Thyroid gland (tissue), 4 donors: ENCODE results near the gene DPYSL4. TPM values are rescaled to one million over a fixed set of nuclear protein-coding genes. Genes with fewer than 3 reads are reported as not detected.

Experiments used
- DNase-seq, 2 donors: peaks; one replicate each; pipeline ENCODE4 v3.0.0-alpha.2; 2019
- H3K27ac ChIP-seq, 3 donors: fragments of 200-600 bp; sonication (generic); 1 replicate in 2 of 3; 2 replicates in 1 of 3; pipeline ENCODE4 v1.5.1; 2016 to 2019; ENCODE audit warnings: mild to moderate bottlenecking in 1 of 3, moderate library complexity in 1 of 3
- H3K27me3 ChIP-seq: fragments of 200-600 bp; sonication (generic); one replicate; pipeline ENCODE4 v1.5.1; 2019
- H3K36me3 ChIP-seq, 2 donors: fragments of 200-600 bp; sonication (generic); one replicate each; pipeline ENCODE4 v1.5.1; 2016 to 2019
- H3K4me1 ChIP-seq, 2 donors: fragments of 200-600 bp; sonication (generic); one replicate each; pipeline ENCODE4 v1.5.1; 2017 to 2019
- H3K4me3 ChIP-seq, 3 donors: fragments of 200-600 bp; sonication (generic); replicated peaks in 1 of 3; 1 replicate in 2 of 3; 2 replicates in 1 of 3; pipeline ENCODE4 v1.5.1; 2016; ENCODE audit warnings: mild to moderate bottlenecking in 1 of 3
- H3K9me3 ChIP-seq: fragments of 200-600 bp; sonication (generic); one replicate; pipeline ENCODE4 v1.5.1; 2017
- POLR2A ChIP-seq, 2 donors: fragments of 450-650 bp; IDR thresholded peaks; one replicate each; pipeline ENCODE4 v1.6.1; 2017; ENCODE audit warnings: antibody characterized with exemption in 2 of 2, mild to moderate bottlenecking in 2 of 2, moderate library complexity in 1 of 2
- WGBS, 2 donors: methylation state at CpG; one replicate each; pipeline ENCODE4 v1.1.5; 2017; 5-methylcytosine and 5-hydroxymethylcytosine counted together
- intact Hi-C: fragments of 100-400 bp; cut with DNase I; formaldehyde crosslinking; loops from one replicate; pipeline ENCODE4 v1.15.1; 2023
- total RNA-seq, 4 donors: library from RNA; depleted of rRNA; stranded (reverse); fragments of >200 nt; gene quantifications; one replicate each; pipeline ENCODE4 v1.2.3, GENCODE V29; 2016
- TF ChIP-seq, protein P1 (sequence below), 6 experiments: fragments of 200-600 bp in 3 of 6; fragments of 450-650 bp in 3 of 6; sonication (generic) in 3 of 6; IDR thresholded peaks; one replicate each; pipeline ENCODE4 v1.5.1; 2016 to 2019; ENCODE audit warnings: antibody characterized with exemption in 6 of 6, mild to moderate bottlenecking in 2 of 6, inconsistent platforms in 1 of 6, moderate library complexity in 1 of 6

The DPYSL4 gene
- total RNA-seq, 4 donors from 2014 or later: 0.54 to 1.5 (median 0.81) TPM

DNA sequence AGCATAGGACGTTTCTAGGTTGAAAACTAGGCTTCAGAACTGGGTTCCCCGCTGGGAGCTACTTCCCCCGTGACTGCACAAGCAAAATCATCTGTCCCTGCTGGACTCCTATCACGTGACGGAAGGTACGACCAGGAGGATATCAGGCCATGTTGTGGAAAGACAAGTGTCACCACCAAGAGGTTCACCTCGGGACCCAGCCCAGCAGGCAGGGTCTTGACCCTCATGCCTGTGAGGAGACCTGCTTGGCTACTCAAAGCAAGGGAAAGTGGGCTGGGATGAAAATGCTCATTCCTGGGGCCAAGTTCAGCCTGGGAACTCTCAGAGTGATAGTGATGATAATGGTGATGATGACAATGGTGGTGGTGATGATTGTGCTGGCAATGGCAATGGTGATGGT is 32.3 kb upstream of the DPYSL4 start:
- no peak for TF ChIP-seq POLR2A (IDR thresholded peaks at IDR 0.05)
- TF ChIP-seq, protein P1, sequence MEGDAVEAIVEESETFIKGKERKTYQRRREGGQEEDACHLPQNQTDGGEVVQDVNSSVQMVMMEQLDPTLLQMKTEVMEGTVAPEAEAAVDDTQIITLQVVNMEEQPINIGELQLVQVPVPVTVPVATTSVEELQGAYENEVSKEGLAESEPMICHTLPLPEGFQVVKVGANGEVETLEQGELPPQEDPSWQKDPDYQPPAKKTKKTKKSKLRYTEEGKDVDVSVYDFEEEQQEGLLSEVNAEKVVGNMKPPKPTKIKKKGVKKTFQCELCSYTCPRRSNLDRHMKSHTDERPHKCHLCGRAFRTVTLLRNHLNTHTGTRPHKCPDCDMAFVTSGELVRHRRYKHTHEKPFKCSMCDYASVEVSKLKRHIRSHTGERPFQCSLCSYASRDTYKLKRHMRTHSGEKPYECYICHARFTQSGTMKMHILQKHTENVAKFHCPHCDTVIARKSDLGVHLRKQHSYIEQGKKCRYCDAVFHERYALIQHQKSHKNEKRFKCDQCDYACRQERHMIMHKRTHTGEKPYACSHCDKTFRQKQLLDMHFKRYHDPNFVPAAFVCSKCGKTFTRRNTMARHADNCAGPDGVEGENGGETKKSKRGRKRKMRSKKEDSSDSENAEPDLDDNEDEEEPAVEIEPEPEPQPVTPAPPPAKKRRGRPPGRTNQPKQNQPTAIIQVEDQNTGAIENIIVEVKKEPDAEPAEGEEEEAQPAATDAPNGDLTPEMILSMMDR (IDR thresholded peaks at IDR 0.05): no peak
- H3K4me1 ChIP-seq: no peaks in the 10 kb centered on the region
- intact Hi-C loops: no loop called here
- no peaks in the 10 kb centered on the region for H3K36me3 ChIP-seq
- no peaks in the 10 kb centered on the region for H3K9me3 ChIP-seq
- no peak for DNase-seq
- WGBS, 2 donors: 77 to 100% methylated on average over 1 to 7 of the region's 7 CpGs
- no peak overlapping the region for H3K27ac ChIP-seq
- no peaks in the 10 kb centered on the region for H3K27me3 ChIP-seq
- H3K4me3 ChIP-seq: no peak overlapping the region

DNA sequence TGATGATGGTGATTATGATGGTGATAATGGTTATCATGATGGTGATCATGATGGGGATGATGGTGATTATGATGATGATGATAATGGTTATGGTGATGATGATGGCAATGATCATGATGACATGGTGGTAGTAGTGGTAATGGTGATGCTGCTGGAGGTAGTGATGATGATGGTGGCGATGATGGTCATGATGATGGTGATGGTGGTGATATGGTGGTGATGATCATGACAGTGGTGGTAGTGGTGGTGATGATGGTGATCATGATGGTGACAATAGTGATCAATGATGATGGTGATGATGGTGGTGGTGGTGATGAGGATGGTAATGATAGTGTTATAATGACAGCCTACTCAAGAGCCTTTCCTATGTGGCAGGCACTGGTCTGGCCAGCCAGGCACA is 31.8 kb upstream of the DPYSL4 start:
- Histone ChIP-seq H3K4me3 (no peak overlapping the region), H3K27ac (no peak overlapping the region), H3K36me3 (no peaks in the 10 kb centered on the region), H3K9me3 (no peaks in the 10 kb centered on the region), H3K27me3 (no peaks in the 10 kb centered on the region), H3K4me1 (no peaks in the 10 kb centered on the region)
- no peak for DNase-seq
- TF ChIP-seq POLR2A (IDR thresholded peaks at IDR 0.05): no peak
- TF ChIP-seq, protein P1 (IDR thresholded peaks at IDR 0.05): no peak
- intact Hi-C loops: no loop called here
- WGBS, 2 donors: 100% methylated on average over 1 of the region's 1 CpG

DNA sequence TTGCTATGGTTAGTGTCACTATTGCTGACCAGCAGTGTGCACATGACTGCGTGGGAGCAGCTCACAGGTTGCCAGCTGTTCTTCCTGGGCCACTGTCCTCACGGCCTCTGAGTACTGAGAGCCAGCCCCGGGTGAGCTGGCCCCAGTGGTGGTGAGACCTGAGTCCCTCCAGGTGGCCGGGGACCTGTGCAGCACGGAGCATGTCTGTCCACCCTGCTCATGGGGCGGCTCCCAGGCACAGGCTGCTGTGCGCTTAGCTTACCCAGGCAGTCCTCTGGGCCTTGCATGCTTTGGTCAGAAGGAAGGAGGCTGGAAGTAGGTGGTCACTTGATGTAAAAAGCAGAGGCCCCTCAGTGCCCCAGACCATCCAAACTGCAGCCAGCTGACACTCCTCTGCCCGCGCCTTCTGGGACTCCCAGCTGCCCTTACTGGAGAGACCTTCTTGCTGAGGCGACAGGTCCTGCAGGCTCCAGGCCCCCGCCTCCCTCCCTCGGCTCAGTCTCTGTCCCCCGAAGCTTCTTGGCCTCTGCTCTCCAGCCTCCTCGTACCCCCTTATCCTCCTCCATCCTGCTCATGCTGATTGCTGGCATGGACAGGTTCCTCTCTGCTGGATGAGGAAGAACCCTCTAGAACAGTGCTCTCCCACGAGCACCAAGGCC is 30.9 kb upstream of the DPYSL4 start:
- 85 to 87% methylated on average over 13 to 15 of the region's 15 CpGs for WGBS, 2 donors
- Histone ChIP-seq H3K4me3 (no peak overlapping the region), H3K27ac (no peak overlapping the region), H3K9me3 (no peaks in the 10 kb centered on the region), H3K36me3 (no peaks in the 10 kb centered on the region), H3K4me1 (no peaks in the 10 kb centered on the region), H3K27me3 (no peaks in the 10 kb centered on the region)
- no peak for DNase-seq
- TF ChIP-seq POLR2A (IDR thresholded peaks at IDR 0.05): no peak
- intact Hi-C loops: no loop called here

DNA sequence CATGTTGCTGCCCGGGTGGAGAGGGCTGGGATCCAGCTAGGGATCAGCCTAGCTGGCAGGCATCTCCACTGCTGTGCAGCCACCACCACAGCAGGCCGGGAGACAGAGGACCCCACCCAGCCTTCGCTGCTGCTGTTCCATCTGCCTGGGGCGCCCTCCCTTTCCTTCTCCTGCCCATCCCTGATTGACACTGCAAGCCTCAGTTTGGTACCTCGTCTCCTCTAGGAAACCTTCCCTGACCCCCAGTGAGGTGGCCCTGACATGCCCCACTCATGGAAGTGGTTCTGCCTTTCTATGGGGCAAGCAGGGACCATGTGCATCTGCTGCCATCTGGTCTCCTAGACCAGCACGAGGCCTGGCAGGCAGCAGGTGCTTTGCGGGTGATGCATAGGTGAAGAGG is 30.4 kb upstream of the DPYSL4 start:
- no peak for DNase-seq
- H3K27ac ChIP-seq: no peak overlapping the region
- no peaks in the 10 kb centered on the region for H3K36me3 ChIP-seq
- no peaks in the 10 kb centered on the region for H3K9me3 ChIP-seq
- H3K27me3 ChIP-seq: no peaks in the 10 kb centered on the region
- H3K4me1 ChIP-seq: no peaks in the 10 kb centered on the region
- intact Hi-C loops: no loop called here
- H3K4me3 ChIP-seq: no peak overlapping the region
- WGBS, 2 donors: 80 to 90% methylated on average over 6 to 7 of the region's 7 CpGs
- TF ChIP-seq POLR2A (IDR thresholded peaks at IDR 0.05): no peak
- TF ChIP-seq, protein P1 (IDR thresholded peaks at IDR 0.05): no peak

DNA sequence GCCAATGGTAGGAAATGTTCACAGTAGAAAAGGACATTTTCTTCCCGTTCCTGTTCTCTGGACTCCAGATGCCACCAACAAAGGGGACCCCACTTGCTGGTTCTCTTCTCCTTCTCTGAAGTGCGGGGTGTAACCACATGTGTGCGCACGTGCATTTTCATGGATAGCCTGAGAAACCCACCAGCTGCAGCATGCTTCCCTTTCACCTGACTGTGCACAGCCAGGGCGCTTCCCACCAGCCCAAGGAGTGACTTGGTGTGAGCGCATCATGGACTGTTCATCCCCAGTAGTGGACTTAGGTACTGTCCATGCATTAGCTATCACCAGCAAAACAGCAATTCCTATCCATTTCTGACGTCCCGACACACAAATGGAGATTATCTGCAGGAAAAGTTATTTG is 29.6 kb upstream of the DPYSL4 start:
- TF ChIP-seq, protein P1 (IDR thresholded peaks at IDR 0.05): no peak
- TF ChIP-seq POLR2A (IDR thresholded peaks at IDR 0.05): no peak
- peaks cover 3% of the 10 kb centered on the region in 2 donors for H3K4me1 ChIP-seq
- no peaks in the 10 kb centered on the region for H3K27me3 ChIP-seq
- intact Hi-C loops: no loop called here
- H3K27ac ChIP-seq: no peak overlapping the region
- no peak for DNase-seq
- H3K4me3 ChIP-seq: no peak overlapping the region
- no peaks in the 10 kb centered on the region for H3K36me3 ChIP-seq
- no peaks in the 10 kb centered on the region for H3K9me3 ChIP-seq
- WGBS, 2 donors: 85 to 90% methylated on average over 8 of the region's 8 CpGs
